IMR-90 (cell line): ENCODE measurements around the gene ETHE1. TPM values are rescaled to one million over a fixed set of nuclear protein-coding genes. Genes with fewer than 3 reads are reported as not detected.

Experiments used
- ATAC-seq: fragments of 200-7000 bp; cut with Tn5 transposase; 2 replicates; pipeline ENCODE4 v1.9.1; 2020; ENCODE audit warnings: low read depth, mild to moderate bottlenecking, moderate library complexity
- BruUV-seq: library from RNA; stranded (reverse); fragments of 400-500 nt; replicated peaks from 2 replicates; lab custom pipeline; 2021; lab: Mats Ljungman, UMichigan
- CTCF ChIA-PET: fragments of 300-600 bp; formaldehyde crosslinking; extraction: SDS; loops from one replicate; lab custom pipeline; 2021; ENCODE audit warnings: antibody characterized with exemption; lab: Yijun Ruan, JAX
- POLR2A ChIA-PET: fragments of 300-600 bp; sonication (Branson Sonifier 250); formaldehyde crosslinking; loops from one replicate; lab custom pipeline; 2022; ENCODE audit warnings: antibody characterized with exemption; ENCODE audit not compliant: unreplicated experiment; lab: Charles Lee
- DNase-seq: peaks from one replicate; pipeline ENCODE4 v3.0.0; 2013
- H2AFZ ChIP-seq: replicated peaks from 2 replicates; pipeline ENCODE3; 2013; ENCODE audit warnings: low read length, mild to moderate bottlenecking; ENCODE audit not compliant: poor library complexity
- H2AK5ac ChIP-seq: 2 replicates; pipeline ENCODE4 v1.6.1; 2013; ENCODE audit warnings: low read depth, low read length, inconsistent platforms
- H2AK9ac ChIP-seq: replicated peaks from 2 replicates; pipeline ENCODE3; 2013; ENCODE audit warnings: mild to moderate bottlenecking, low read depth, low read length, moderate library complexity; ENCODE audit not compliant: poor library complexity
- H2BK120ac ChIP-seq: 2 replicates; pipeline ENCODE4 v1.6.1; 2013; ENCODE audit warnings: low read depth, low read length, inconsistent platforms
- H2BK15ac ChIP-seq: 3 replicates; pipeline ENCODE4 v1.6.1; 2013; ENCODE audit warnings: low read depth, low read length, inconsistent platforms
- H2BK20ac ChIP-seq: 2 replicates; pipeline ENCODE4 v1.6.1; 2013; ENCODE audit warnings: low read depth, mild to moderate bottlenecking, inconsistent platforms, low read length, moderate library complexity
- H2BK5ac ChIP-seq: 2 replicates; pipeline ENCODE4 v1.6.1; 2013; ENCODE audit warnings: mild to moderate bottlenecking, low read depth, low read length, inconsistent platforms; ENCODE audit not compliant: poor library complexity, severe bottlenecking
- H3K14ac ChIP-seq: replicated peaks from 2 replicates; pipeline ENCODE4 v1.6.1; 2013; ENCODE audit warnings: low read depth, low read length, inconsistent platforms
- H3K18ac ChIP-seq: 2 replicates; pipeline ENCODE4 v1.6.1; 2013; ENCODE audit warnings: low read depth, low read length, control low read depth
- H3K23ac ChIP-seq: 2 replicates; pipeline ENCODE4 v1.6.1; 2013; ENCODE audit warnings: low read depth, low read length, inconsistent platforms
- H3K27ac ChIP-seq: 2 replicates; pipeline ENCODE4 v1.5.1; 2013; ENCODE audit warnings: mild to moderate bottlenecking, control low read depth, low read length; ENCODE audit not compliant: insufficient read depth
- H3K27me3 ChIP-seq: 2 replicates; pipeline ENCODE4 v1.6.1; 2013; ENCODE audit warnings: low read length; ENCODE audit not compliant: control insufficient read depth, insufficient read depth
- H3K36me3 ChIP-seq: 2 replicates; pipeline ENCODE4 v1.6.1; 2013; ENCODE audit warnings: low read length, mixed read lengths; ENCODE audit not compliant: control insufficient read depth, insufficient read depth
- H3K4ac ChIP-seq: 2 replicates; pipeline ENCODE4 v1.6.1; 2013; ENCODE audit warnings: low read depth, low read length, inconsistent platforms
- H3K4me1 ChIP-seq: 2 replicates; pipeline ENCODE4 v1.6.1; 2013; ENCODE audit warnings: low read length, mixed read lengths; ENCODE audit not compliant: control insufficient read depth, insufficient read depth
- H3K4me2 ChIP-seq: 2 replicates; pipeline ENCODE4 v1.6.1; 2013; ENCODE audit warnings: low read depth, mild to moderate bottlenecking, control low read depth, low read length, moderate library complexity
- H3K4me3 ChIP-seq: 2 replicates; pipeline ENCODE4 v1.5.1; 2013; ENCODE audit warnings: low read depth, mild to moderate bottlenecking, control low read depth, low read length, moderate library complexity; ENCODE audit not compliant: insufficient read depth
- H3K56ac ChIP-seq: 2 replicates; pipeline ENCODE4 v1.6.1; 2013; ENCODE audit warnings: low read length, inconsistent platforms; ENCODE audit not compliant: insufficient read depth; ENCODE audit errors: extremely low read depth
- H3K79me1 ChIP-seq, 2 experiments: 2 replicates each; pipeline ENCODE4 v1.6.1; 2013; ENCODE audit warnings: low read length in 2 of 2, inconsistent platforms in 1 of 2, low read depth in 1 of 2
- H3K9ac ChIP-seq: 2 replicates; pipeline ENCODE4 v1.6.1; 2013; ENCODE audit warnings: low read depth, low read length, control low read depth
- H3K9me1 ChIP-seq: 2 replicates; pipeline ENCODE4 v1.6.1; 2013; ENCODE audit warnings: low read length, inconsistent platforms; ENCODE audit not compliant: insufficient read depth
- H3K9me3 ChIP-seq: 2 replicates; pipeline ENCODE4 v1.6.1; 2013; ENCODE audit warnings: low read length; ENCODE audit not compliant: control insufficient read depth, insufficient read depth
- H4K20me1 ChIP-seq: 2 replicates; pipeline ENCODE4 v1.6.1; 2013; ENCODE audit warnings: low read length, inconsistent platforms; ENCODE audit not compliant: insufficient read depth
- H4K5ac ChIP-seq: 2 replicates; pipeline ENCODE4 v1.6.1; 2013; ENCODE audit warnings: mild to moderate bottlenecking, low read depth, low read length, control low read depth
- H4K8ac ChIP-seq, 2 experiments: 2 replicates each; pipeline ENCODE4 v1.6.1; 2013; ENCODE audit warnings: low read depth in 2 of 2, low read length in 2 of 2, control low read depth in 1 of 2, inconsistent platforms in 1 of 2
- H4K91ac ChIP-seq: 2 replicates; pipeline ENCODE4 v1.6.1; 2013; ENCODE audit warnings: low read depth, low read length, inconsistent platforms; ENCODE audit not compliant: insufficient read depth
- CHD1 ChIP-seq: IDR thresholded peaks from 2 replicates; pipeline ENCODE4 v1.6.1; 2012; ENCODE audit warnings: low read depth, low read length, improper control_type of control experiment
- SMC3 ChIP-seq: fragments of 150-350 bp; IDR thresholded peaks from 2 replicates; pipeline ENCODE4 v1.6.1; 2016; ENCODE audit warnings: low read depth, mild to moderate bottlenecking, antibody characterized with exemption, low read length, moderate library complexity
- WGBS, 2 experiments: methylation state at CpG; one replicate each; pipeline versions ENCODE4 v1.1.5 to v1.1.7; 2013; ENCODE audit warnings: missing lambda C conversion rate in 2 of 2; ENCODE audit not compliant: insufficient read length in 1 of 2; ENCODE audit errors: extremely low coverage in 2 of 2; 5-methylcytosine and 5-hydroxymethylcytosine counted together
- dilution Hi-C: fragments of 300-500 bp; cut with HindIII; formaldehyde crosslinking; loops from one replicate; pipeline ENCODE4 v1.14.3; 2018; ENCODE audit warnings: low sequenced_read_pairs; ENCODE audit not compliant: unreplicated experiment
- in situ Hi-C: fragments of 300-500 bp; cut with MboI; formaldehyde crosslinking; loops from 3 replicates; pipeline ENCODE4 v1.14.3; 2019; ENCODE audit warnings: low sequenced_read_pairs, inconsistent platforms, mixed read lengths
- intact Hi-C: fragments of 100-400 bp; cut with micrococcal nuclease; formaldehyde crosslinking; loops from 2 replicates; pipeline ENCODE4 v1.10.0; 2022
- polyA plus RNA-seq, 3 experiments: library from polyadenylated mRNA; depleted of rRNA; stranded (reverse); fragments of >200 nt; gene quantifications; 2 replicates each; pipeline ENCODE4 v1.2.3, GENCODE V29; 2012; ENCODE audit warnings: low replicate concordance in 1 of 3
- total RNA-seq: library from RNA; depleted of rRNA; stranded (reverse); fragments of >200 nt; gene quantifications from 2 replicates; pipeline ENCODE4 v1.2.3, GENCODE V29; 2012

Gene ETHE1
- total and polyA plus RNA-seq, 2 of the 4 experiments (the other 2 are of a cell fraction), result 161 to 233 TPM

DNA sequence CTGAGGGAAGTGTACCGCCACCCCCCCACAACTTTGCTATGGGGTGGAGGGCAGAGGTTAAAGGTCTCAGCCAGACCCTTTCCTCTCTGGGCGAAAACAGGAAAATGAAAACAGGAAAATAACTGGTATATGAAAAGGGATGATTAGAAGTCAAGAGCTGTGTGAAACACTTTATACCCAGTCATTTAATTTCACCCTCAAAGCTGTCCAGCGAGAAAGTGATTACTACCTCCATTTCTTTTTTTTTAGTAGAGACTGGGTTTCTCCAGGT lies 21.9 kb downstream of the ETHE1 start:
- H3K4me3 ChIP-seq, result no peak overlapping the region
- CTCF ChIA-PET, result interaction anchor here (2.1 kb wide), 1 partner anchor 14 kb away, joined by 9 read pairs; no protein-coding TSS in a partner anchor
- no peak overlapping the region for H3K9ac ChIP-seq
- H4K5ac ChIP-seq, result no peak overlapping the region
- H3K9me3 ChIP-seq, result no peaks in the 10 kb centered on the region
- dilution Hi-C loops (no loop called here), in situ Hi-C loops (no loop called here), intact Hi-C loops (no loop called here)
- H2AK9ac ChIP-seq, result no peak overlapping the region
- H3K4ac ChIP-seq, result peak overlapping the region; percentile 38
- no peak overlapping the region for H3K56ac ChIP-seq
- POLR2A ChIA-PET, result no interaction called here
- H3K4me1 ChIP-seq, result peaks cover 4% of the 10 kb centered on the region; the same call in 1 of the 2 replicates
- H3K27me3 ChIP-seq, result no peaks in the 10 kb centered on the region
- WGBS, 2 experiments, result no CpG with 5 or more reads among the region's 3 CpGs
- no peaks in the 10 kb centered on the region for H4K20me1 ChIP-seq
- peak overlapping the region; percentile 24 to 86; a peak in 2 of 4 replicates for H4K8ac ChIP-seq
- DNase-seq (no peak), ATAC-seq (no peak)
- no peak overlapping the region for H3K23ac ChIP-seq
- BruUV-seq, result no TSS peak
- TF ChIP-seq CHD1 (no peak), SMC3 (no peak)
- no peak overlapping the region for H2BK15ac ChIP-seq
- H3K4me2 ChIP-seq, result no peak overlapping the region
- H2BK120ac ChIP-seq, result no peak overlapping the region
- H3K79me1 ChIP-seq, result peaks cover 0 to 16% of the 10 kb centered on the region in 2 experiments; a peak in 3 of 4 replicates
- H3K27ac ChIP-seq, result no peak overlapping the region
- no peak overlapping the region for H2BK5ac ChIP-seq
- H3K14ac ChIP-seq, result no peak overlapping the region
- H3K36me3 ChIP-seq, result peaks cover 15% of the 10 kb centered on the region
- H2BK20ac ChIP-seq, result no peak overlapping the region
- peak overlapping the region; percentile 96 for H2AFZ ChIP-seq
- H3K9me1 ChIP-seq, result no peaks in the 10 kb centered on the region
- H2AK5ac ChIP-seq, result no peak overlapping the region
- no peak overlapping the region for H3K18ac ChIP-seq
- peak overlapping the region; percentile 20; the same call in 1 of the 2 replicates for H4K91ac ChIP-seq
